Activated CD4-positive, alpha-beta T cell treated with anti-CD3 and anti-CD28 coated beads for 4 hours (primary cell): ENCODE data around the gene PIGP.
"Not testable (repeated sequence)": the region's sequence is repeated elsewhere in the genome, so short reads cannot be mapped to it uniquely, and the experiment has no call there.

Experiments used
- DNase-seq, 2 donors: peaks; one replicate each; pipeline ENCODE4 v3.0.0-alpha.2; 2020

The PIGP gene

GRCh38 chr21:37041706-37042271 is 31.1 kb downstream of the PIGP start:
- no peak for DNase-seq

GRCh38 chr21:37040212-37040611 is 32.7 kb downstream of the PIGP start:
- no peak for DNase-seq

GRCh38 chr21:37039411-37040075 is 33.3 kb downstream of the PIGP start:
- DNase-seq = no peak

GRCh38 chr21:37036177-37036576 is 36.7 kb downstream of the PIGP start:
- no peak for DNase-seq

- not testable (repeated sequence) for DNase-seq
Measured at GRCh38 chr21:37034394-37034793, 38.5 kb downstream of the PIGP start.

- DNase-seq = no peak
Measured at GRCh38 chr21:37032877-37033471, 39.9 kb downstream of the PIGP start.

- no peak for DNase-seq
Measured at GRCh38 chr21:37032293-37032692, 40.6 kb downstream of the PIGP start.

- DNase-seq = no peak
Measured at GRCh38 chr21:37030864-37031263, 42.0 kb downstream of the PIGP start.

- no peak for DNase-seq
Measured at GRCh38 chr21:37028570-37028969, 44.3 kb downstream of the PIGP start.

- no peak for DNase-seq
Measured at GRCh38 chr21:37026499-37026898, 46.4 kb downstream of the PIGP start.

- no peak for DNase-seq
Measured at GRCh38 chr21:37017951-37018679, 54.8 kb downstream of the PIGP start.
